HCT116 (cell line): ENCODE measurements around the gene BCKDHB. TPM values are rescaled to one million over a fixed set of nuclear protein-coding genes. Genes with fewer than 3 reads are reported as not detected.

Source experiments
- ATAC-seq: fragments of 200-7000 bp; cut with Tn5 transposase; 2 replicates; pipeline ENCODE4 v1.9.1; 2020; ENCODE audit warnings: mild to moderate bottlenecking, moderate library complexity
- BruUV-seq: library from RNA; stranded (reverse); fragments of 400-500 nt; replicated peaks from 2 replicates; lab custom pipeline; 2021; lab: Mats Ljungman, UMichigan
- CTCF ChIA-PET: fragments of 300-600 bp; sonication (Branson Sonifier 250); formaldehyde crosslinking; loops from one replicate; lab custom pipeline; 2021; ENCODE audit warnings: antibody characterized with exemption; lab: Charles Lee
- POLR2A ChIA-PET: fragments of 300-600, 350-600 bp; sonication (Branson Sonifier 250); formaldehyde crosslinking; loops from one replicate; lab custom pipeline; 2021; ENCODE audit warnings: antibody characterized with exemption; lab: Charles Lee
- RAD21 ChIA-PET, 2 experiments: fragments of 300-600 bp; sonication (Branson Sonifier 250); formaldehyde crosslinking; loops; one replicate each; lab custom pipeline; 2023; ENCODE audit warnings: low total read pairs in 2 of 2; ENCODE audit not compliant: uncharacterized antibody in 2 of 2, unreplicated experiment in 2 of 2, low non-redundant PET in 1 of 2; lab: Charles Lee
- DNase-seq: peaks from one replicate; pipeline ENCODE4 v3.0.0-alpha.2; 2010; ENCODE audit warnings: low read depth, low spot score
- H2AFZ ChIP-seq: fragments of 200-600 bp; shearing (Covaris generic), sonication (generic); 2 replicates; pipeline ENCODE4 v1.6.1; 2017; ENCODE audit warnings: low read depth, mixed run types, mixed read lengths, antibody characterized with exemption, low read length; ENCODE audit not compliant: poor library complexity, severe bottlenecking
- H3K27ac ChIP-seq: 2 replicates; pipeline ENCODE4 v1.5.1; 2012; ENCODE audit warnings: low read depth, low read length
- H3K27me3 ChIP-seq: fragments of 200-600 bp; sonication (generic); 2 replicates; pipeline ENCODE4 v1.6.1; 2016; ENCODE audit warnings: mixed run types, low read length, mixed read lengths; ENCODE audit not compliant: insufficient read depth
- H3K36me3 ChIP-seq, 2 experiments: fragments of 200-500 bp in 1 of 2; fragments of 200-600 bp in 1 of 2; sonication (Bioruptor generic) in 1 of 2; sonication (generic) in 1 of 2; 2 replicates each; pipeline versions ENCODE4 v1.5.1 to v1.6.1; 2014 to 2016; ENCODE audit warnings: low read length in 2 of 2, inconsistent platforms in 1 of 2, mixed read lengths in 1 of 2, mixed run types in 1 of 2; ENCODE audit not compliant: insufficient read depth in 2 of 2, control insufficient read depth in 1 of 2
- H3K4me1 ChIP-seq, 2 experiments: fragments of 200-600 bp in 1 of 2; sonication (generic) in 1 of 2; 2 replicates each; pipeline versions ENCODE4 v1.5.1 to v1.6.1; 2012 to 2017; ENCODE audit warnings: low read length in 2 of 2, inconsistent platforms in 1 of 2, mild to moderate bottlenecking in 1 of 2, mixed read lengths in 1 of 2, mixed run types in 1 of 2, moderate library complexity in 1 of 2; ENCODE audit not compliant: insufficient read depth in 2 of 2, control insufficient read depth in 1 of 2
- H3K4me2 ChIP-seq: fragments of 200-600 bp; sonication (generic); 2 replicates; pipeline ENCODE4 v1.6.1; 2017; ENCODE audit warnings: mixed run types, low read length, mixed read lengths
- H3K4me3 ChIP-seq, 2 experiments: fragments of 200-600 bp in 1 of 2; sonication (generic) in 1 of 2; replicated peaks in 1 of 2; 2 replicates each; pipeline ENCODE4 v1.5.1; 2011 to 2016; ENCODE audit warnings: low read length in 2 of 2, control low read depth in 1 of 2, low read depth in 1 of 2, mild to moderate bottlenecking in 1 of 2, mixed read lengths in 1 of 2, mixed run types in 1 of 2
- H3K79me2 ChIP-seq: fragments of 200-600 bp; sonication (generic); 2 replicates; pipeline ENCODE4 v1.6.1; 2017; ENCODE audit warnings: mild to moderate bottlenecking, mixed run types, low read length, moderate library complexity, mixed read lengths; ENCODE audit not compliant: insufficient read depth
- H3K9ac ChIP-seq: fragments of 200-600 bp; sonication (generic); 2 replicates; pipeline ENCODE4 v1.6.1; 2016; ENCODE audit warnings: low read length, mixed read lengths
- H3K9me2 ChIP-seq: fragments of 200-600 bp; sonication (generic), shearing (Covaris generic); 2 replicates; pipeline ENCODE4 v1.6.1; 2017; ENCODE audit warnings: mixed run types, mild to moderate bottlenecking, moderate library complexity; ENCODE audit not compliant: insufficient read depth
- H3K9me3 ChIP-seq, 2 experiments: fragments of 200-500 bp in 1 of 2; fragments of 200-600 bp in 1 of 2; sonication (Bioruptor generic) in 1 of 2; sonication (generic) in 1 of 2; 2 replicates each; pipeline ENCODE4 v1.6.1; 2014 to 2017; ENCODE audit warnings: low read length in 2 of 2, mixed read lengths in 2 of 2, inconsistent platforms in 1 of 2, low read depth in 1 of 2, mild to moderate bottlenecking in 1 of 2, mixed run types in 1 of 2, moderate library complexity in 1 of 2; ENCODE audit not compliant: control insufficient read depth in 1 of 2, insufficient read depth in 1 of 2
- H4K20me1 ChIP-seq: fragments of 200-600 bp; sonication (generic), shearing (Covaris generic); 2 replicates; pipeline ENCODE4 v1.6.1; 2017; ENCODE audit warnings: mixed run types, mild to moderate bottlenecking, moderate library complexity; ENCODE audit not compliant: insufficient read depth
- FOSL1 ChIP-seq: IDR thresholded peaks from 2 replicates; pipeline ENCODE4 v1.6.1; 2012; ENCODE audit warnings: low read depth
- RAD21 ChIP-seq: IDR thresholded peaks from 2 replicates; pipeline ENCODE4 v1.6.1; 2012; ENCODE audit warnings: low read depth, mild to moderate bottlenecking
- SIN3A ChIP-seq: IDR thresholded peaks from 2 replicates; pipeline ENCODE4 v1.6.1; 2012; ENCODE audit warnings: low read depth
- SP1 ChIP-seq: IDR thresholded peaks from 2 replicates; pipeline ENCODE4 v1.6.1; 2012; ENCODE audit warnings: low read depth
- ZFX ChIP-seq: fragments of 450-650 bp; IDR thresholded peaks from 2 replicates; pipeline ENCODE4 v1.6.1; 2017
- intact Hi-C: fragments of 100-400 bp; cut with micrococcal nuclease; formaldehyde crosslinking; loops from 2 replicates; pipeline ENCODE4 v1.10.0; 2022
- total RNA-seq: library from RNA; stranded (reverse); gene quantifications from one replicate; pipeline ENCODE4 v1.2.1, GENCODE V29; 2021; ENCODE audit not compliant: unreplicated experiment
- TF ChIP-seq, protein P1 (sequence below), 3 experiments: fragments of 200-600 bp in 1 of 3; sonication (generic) in 1 of 3; IDR thresholded peaks in 2 of 3; conservative IDR thresholded peaks in 1 of 3; 2 replicates each; pipeline ENCODE4 v1.5.1; 2012 to 2017; ENCODE audit warnings: low read depth in 2 of 3, low read length in 2 of 3, antibody characterized with exemption in 1 of 3, borderline replicate concordance in 1 of 3, control low read depth in 1 of 3, mild to moderate bottlenecking in 1 of 3, mixed read lengths in 1 of 3, mixed run types in 1 of 3, moderate library complexity in 1 of 3; ENCODE audit not compliant: insufficient read depth in 1 of 3
- TF ChIP-seq, protein P2 (sequence below): IDR thresholded peaks from 2 replicates; pipeline ENCODE4 v1.6.1; 2012
- TF ChIP-seq, protein P3 (sequence below): IDR thresholded peaks from 2 replicates; pipeline ENCODE4 v1.6.1; 2012; ENCODE audit warnings: low read depth

BCKDHB gene
- total RNA-seq, 1 experiment from 2014 or later, result 11.2 TPM

DNA sequence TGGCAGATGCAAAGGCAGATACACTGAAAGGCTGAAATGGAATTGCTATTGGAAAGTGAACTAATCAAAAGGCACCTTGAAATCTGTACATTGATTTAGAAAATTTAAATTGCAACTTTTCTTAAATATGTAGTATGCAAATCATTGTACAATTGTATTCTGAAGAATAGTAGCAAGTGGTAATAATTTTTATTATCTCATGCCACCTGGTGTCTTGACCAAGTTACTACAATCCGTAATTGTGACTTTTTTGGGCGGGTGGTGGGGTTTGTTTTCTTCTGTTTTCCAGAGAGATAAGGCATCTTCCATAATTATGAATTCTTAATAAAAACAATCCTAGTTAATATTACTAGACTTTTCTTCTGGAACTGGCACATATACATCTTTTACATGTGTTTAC is 12.5 kb upstream of the BCKDHB start:
- Histone ChIP-seq H3K27ac (no peak overlapping the region), H3K36me3 (no peaks in the 10 kb centered on the region), H3K4me1 (no peaks in the 10 kb centered on the region), H3K9me2 (no peaks in the 10 kb centered on the region), H4K20me1 (no peaks in the 10 kb centered on the region), H3K79me2 (no peaks in the 10 kb centered on the region), H3K9me3 (no peaks in the 10 kb centered on the region), H3K4me3 (no peak overlapping the region), H2AFZ (peak overlapping the region; percentile 88), H3K27me3 (no peaks in the 10 kb centered on the region), H3K9ac (no peak overlapping the region), H3K4me2 (peak overlapping the region; percentile 8; the same call in 1 of the 2 replicates)
- ChIA-PET POLR2A (no interaction called here), CTCF (interaction anchor here (0.9 to 1.5 kb wide), 3 partner anchors 145 to 224 kb away, joined by 4 to 24 read pairs (median 7); no protein-coding TSS in a partner anchor), RAD21 (interaction anchor here (1.0 to 1.3 kb wide), 3 partner anchors 145 to 224 kb away, joined by 4 to 6 read pairs (median 5); no protein-coding TSS in a partner anchor)
- DNase-seq (peak; percentile 6), ATAC-seq (0 out of 2 replicates have a peak, but pooled peaks have one; percentile 44)
- intact Hi-C loops, result loop anchor here (1.0 to 5.0 kb wide), 3 partner anchors 145 to 317 kb away; no protein-coding TSS in a partner anchor
- no TSS peak for BruUV-seq
- TF ChIP-seq, protein P1, sequence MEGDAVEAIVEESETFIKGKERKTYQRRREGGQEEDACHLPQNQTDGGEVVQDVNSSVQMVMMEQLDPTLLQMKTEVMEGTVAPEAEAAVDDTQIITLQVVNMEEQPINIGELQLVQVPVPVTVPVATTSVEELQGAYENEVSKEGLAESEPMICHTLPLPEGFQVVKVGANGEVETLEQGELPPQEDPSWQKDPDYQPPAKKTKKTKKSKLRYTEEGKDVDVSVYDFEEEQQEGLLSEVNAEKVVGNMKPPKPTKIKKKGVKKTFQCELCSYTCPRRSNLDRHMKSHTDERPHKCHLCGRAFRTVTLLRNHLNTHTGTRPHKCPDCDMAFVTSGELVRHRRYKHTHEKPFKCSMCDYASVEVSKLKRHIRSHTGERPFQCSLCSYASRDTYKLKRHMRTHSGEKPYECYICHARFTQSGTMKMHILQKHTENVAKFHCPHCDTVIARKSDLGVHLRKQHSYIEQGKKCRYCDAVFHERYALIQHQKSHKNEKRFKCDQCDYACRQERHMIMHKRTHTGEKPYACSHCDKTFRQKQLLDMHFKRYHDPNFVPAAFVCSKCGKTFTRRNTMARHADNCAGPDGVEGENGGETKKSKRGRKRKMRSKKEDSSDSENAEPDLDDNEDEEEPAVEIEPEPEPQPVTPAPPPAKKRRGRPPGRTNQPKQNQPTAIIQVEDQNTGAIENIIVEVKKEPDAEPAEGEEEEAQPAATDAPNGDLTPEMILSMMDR (IDR thresholded peaks at IDR 0.05 in 2 of 3, conservative IDR thresholded peaks at IDR 0.05 in 1 of 3; ENCODE audit: borderline replicate concordance in 1 of 3, insufficient read depth in 1 of 3, low read depth in 2 of 3, low read length in 2 of 3), result peak; percentile 22 to 71 (median 59); a peak in 5 of 6 replicates
- TF ChIP-seq SP1 (no peak), RAD21 (peak; percentile 75)
- TF ChIP-seq, protein P2, sequence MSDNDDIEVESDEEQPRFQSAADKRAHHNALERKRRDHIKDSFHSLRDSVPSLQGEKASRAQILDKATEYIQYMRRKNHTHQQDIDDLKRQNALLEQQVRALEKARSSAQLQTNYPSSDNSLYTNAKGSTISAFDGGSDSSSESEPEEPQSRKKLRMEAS, result no peak

GRCh38 chr6:80095600-80095999 is 10.9 kb upstream of the BCKDHB start:
- Histone ChIP-seq H3K36me3 (no peaks in the 10 kb centered on the region), H4K20me1 (no peaks in the 10 kb centered on the region), H3K9ac (no peak overlapping the region), H3K4me3 (no peak overlapping the region), H3K4me2 (no peak overlapping the region), H3K79me2 (no peaks in the 10 kb centered on the region), H2AFZ (no peak overlapping the region), H3K9me3 (no peaks in the 10 kb centered on the region), H3K4me1 (no peaks in the 10 kb centered on the region), H3K27me3 (no peaks in the 10 kb centered on the region), H3K9me2 (no peaks in the 10 kb centered on the region), H3K27ac (no peak overlapping the region)
- no TSS peak for BruUV-seq
- no peak for ATAC-seq
- DNase-seq, result no peak
- intact Hi-C loops, result no loop called here
- ChIA-PET CTCF (interaction anchor here (1.5 kb wide), 1 partner anchor 146 kb away, joined by 7 read pairs; no protein-coding TSS in a partner anchor), RAD21 (no interaction called here), POLR2A (no interaction called here)
- TF ChIP-seq ZFX, result no peak
- TF ChIP-seq, protein P3, sequence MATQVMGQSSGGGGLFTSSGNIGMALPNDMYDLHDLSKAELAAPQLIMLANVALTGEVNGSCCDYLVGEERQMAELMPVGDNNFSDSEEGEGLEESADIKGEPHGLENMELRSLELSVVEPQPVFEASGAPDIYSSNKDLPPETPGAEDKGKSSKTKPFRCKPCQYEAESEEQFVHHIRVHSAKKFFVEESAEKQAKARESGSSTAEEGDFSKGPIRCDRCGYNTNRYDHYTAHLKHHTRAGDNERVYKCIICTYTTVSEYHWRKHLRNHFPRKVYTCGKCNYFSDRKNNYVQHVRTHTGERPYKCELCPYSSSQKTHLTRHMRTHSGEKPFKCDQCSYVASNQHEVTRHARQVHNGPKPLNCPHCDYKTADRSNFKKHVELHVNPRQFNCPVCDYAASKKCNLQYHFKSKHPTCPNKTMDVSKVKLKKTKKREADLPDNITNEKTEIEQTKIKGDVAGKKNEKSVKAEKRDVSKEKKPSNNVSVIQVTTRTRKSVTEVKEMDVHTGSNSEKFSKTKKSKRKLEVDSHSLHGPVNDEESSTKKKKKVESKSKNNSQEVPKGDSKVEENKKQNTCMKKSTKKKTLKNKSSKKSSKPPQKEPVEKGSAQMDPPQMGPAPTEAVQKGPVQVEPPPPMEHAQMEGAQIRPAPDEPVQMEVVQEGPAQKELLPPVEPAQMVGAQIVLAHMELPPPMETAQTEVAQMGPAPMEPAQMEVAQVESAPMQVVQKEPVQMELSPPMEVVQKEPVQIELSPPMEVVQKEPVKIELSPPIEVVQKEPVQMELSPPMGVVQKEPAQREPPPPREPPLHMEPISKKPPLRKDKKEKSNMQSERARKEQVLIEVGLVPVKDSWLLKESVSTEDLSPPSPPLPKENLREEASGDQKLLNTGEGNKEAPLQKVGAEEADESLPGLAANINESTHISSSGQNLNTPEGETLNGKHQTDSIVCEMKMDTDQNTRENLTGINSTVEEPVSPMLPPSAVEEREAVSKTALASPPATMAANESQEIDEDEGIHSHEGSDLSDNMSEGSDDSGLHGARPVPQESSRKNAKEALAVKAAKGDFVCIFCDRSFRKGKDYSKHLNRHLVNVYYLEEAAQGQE, result no peak
- TF ChIP-seq SIN3A, result no peak
- TF ChIP-seq FOSL1, result no peak
- TF ChIP-seq, protein P2, result no peak
